Trophoblast cell (in vitro differentiated cells and primary cell): ENCODE data around the gene CDC27.

Experiments used
- DNase-seq, 2 donors: peaks; one replicate each; pipeline ENCODE4 v3.0.0-alpha.2; 2016
- H2AFZ ChIP-seq: 2 replicates; pipeline ENCODE4 v1.6.1; 2013; ENCODE audit warnings: low read length, moderate library complexity, mild to moderate bottlenecking; ENCODE audit not compliant: insufficient read depth, poor library complexity
- H2AK5ac ChIP-seq: 2 replicates; pipeline ENCODE4 v1.6.1; 2013; ENCODE audit warnings: mild to moderate bottlenecking, low read length
- H2BK120ac ChIP-seq: 2 replicates; pipeline ENCODE4 v1.6.1; 2013; ENCODE audit warnings: low read length, mild to moderate bottlenecking, moderate library complexity; ENCODE audit not compliant: insufficient read depth, poor library complexity
- H2BK12ac ChIP-seq: 2 replicates; pipeline ENCODE4 v1.6.1; 2013; ENCODE audit warnings: mild to moderate bottlenecking, low read length, moderate library complexity
- H2BK5ac ChIP-seq: 2 replicates; pipeline ENCODE4 v1.6.1; 2013; ENCODE audit warnings: low read length, low read depth, moderate library complexity, mild to moderate bottlenecking; ENCODE audit not compliant: poor library complexity
- H3K14ac ChIP-seq: 2 replicates; pipeline ENCODE4 v1.6.1; 2013; ENCODE audit warnings: mild to moderate bottlenecking, low read length
- H3K18ac ChIP-seq: 2 replicates; pipeline ENCODE4 v1.6.1; 2013; ENCODE audit warnings: mild to moderate bottlenecking, low read length
- H3K23ac ChIP-seq: 2 replicates; pipeline ENCODE4 v1.6.1; 2013; ENCODE audit warnings: low read length
- H3K27ac ChIP-seq: 2 replicates; pipeline ENCODE4 v1.5.1; 2013; ENCODE audit warnings: low read depth, mild to moderate bottlenecking, inconsistent platforms, low read length, moderate library complexity
- H3K27me3 ChIP-seq: 2 replicates; pipeline ENCODE4 v1.6.1; 2013; ENCODE audit warnings: inconsistent platforms, mild to moderate bottlenecking, low read length, moderate library complexity; ENCODE audit not compliant: insufficient read depth
- H3K36me3 ChIP-seq, 2 experiments: 1 replicate in 1 of 2; 2 replicates in 1 of 2; pipeline ENCODE4 v1.6.1; 2013; ENCODE audit warnings: low read length in 2 of 2, mild to moderate bottlenecking in 2 of 2, moderate library complexity in 1 of 2; ENCODE audit not compliant: insufficient read depth in 2 of 2, control insufficient read depth in 1 of 2
- H3K4ac ChIP-seq: 2 replicates; pipeline ENCODE4 v1.6.1; 2013; ENCODE audit warnings: low read depth, mild to moderate bottlenecking, low read length, moderate library complexity
- H3K4me1 ChIP-seq, 2 experiments: 1 replicate in 1 of 2; 2 replicates in 1 of 2; pipeline ENCODE4 v1.6.1; 2013; ENCODE audit warnings: low read length in 2 of 2, mild to moderate bottlenecking in 2 of 2, moderate library complexity in 1 of 2; ENCODE audit not compliant: insufficient read depth in 2 of 2, control insufficient read depth in 1 of 2
- H3K4me2 ChIP-seq: 2 replicates; pipeline ENCODE4 v1.6.1; 2013; ENCODE audit warnings: inconsistent platforms, mild to moderate bottlenecking, low read length, moderate library complexity
- H3K4me3 ChIP-seq: 2 replicates; pipeline ENCODE4 v1.5.1; 2013; ENCODE audit warnings: mild to moderate bottlenecking, low read depth, low read length, inconsistent platforms
- H3K79me1 ChIP-seq: one replicate; pipeline ENCODE4 v1.6.1; 2013; ENCODE audit warnings: low read length
- H3K79me2 ChIP-seq: 2 replicates; pipeline ENCODE4 v1.6.1; 2013; ENCODE audit warnings: low read length, mild to moderate bottlenecking; ENCODE audit not compliant: control insufficient read depth, insufficient read depth, poor library complexity
- H3K9ac ChIP-seq: 2 replicates; pipeline ENCODE4 v1.6.1; 2013; ENCODE audit warnings: mild to moderate bottlenecking, low read length
- H3K9me3 ChIP-seq: 2 replicates; pipeline ENCODE4 v1.6.1; 2013; ENCODE audit warnings: low read depth, mild to moderate bottlenecking, control low read depth, inconsistent platforms, low read length; ENCODE audit not compliant: insufficient read depth
- H4K12ac ChIP-seq: 2 replicates; pipeline ENCODE4 v1.6.1; 2013; ENCODE audit warnings: low read depth, mild to moderate bottlenecking, low read length, moderate library complexity
- H4K8ac ChIP-seq: 2 replicates; pipeline ENCODE4 v1.6.1; 2013; ENCODE audit warnings: low read depth, mild to moderate bottlenecking, low read length, moderate library complexity
- H4K91ac ChIP-seq: one replicate; pipeline ENCODE4 v1.6.1; 2013; ENCODE audit warnings: low read depth, mild to moderate bottlenecking, low read length, moderate library complexity
- WGBS: extraction: QIAGEN DNeasy Blood & Tissue Kit; methylation state at CpG from one replicate; pipeline ENCODE4 v1.1.7; 2013; ENCODE audit warnings: missing lambda C conversion rate; ENCODE audit not compliant: insufficient read length, insufficient coverage; ENCODE audit errors: extremely low coverage; 5-methylcytosine and 5-hydroxymethylcytosine counted together

Gene CDC27

GRCh38 chr17:47192554-47192953, 3.5 kb upstream of the CDC27 start:
- Histone ChIP-seq H3K27me3 (no peaks in the 10 kb centered on the region), H2AFZ (no peak overlapping the region), H3K14ac (no peak overlapping the region), H3K4ac (no peak overlapping the region), H3K9me3 (no peaks in the 10 kb centered on the region), H3K36me3 (no peaks in the 10 kb centered on the region), H4K91ac (no peak overlapping the region), H2AK5ac (no peak overlapping the region), H4K12ac (no peak overlapping the region), H2BK5ac (no peak overlapping the region), H3K79me2 (peaks cover 8% of the 10 kb centered on the region), H3K4me2 (no peak overlapping the region), H3K9ac (no peak overlapping the region), H3K4me3 (no peak overlapping the region), H2BK120ac (no peak overlapping the region), H3K79me1 (peaks cover 6% of the 10 kb centered on the region), H3K27ac (no peak overlapping the region), H2BK12ac (no peak overlapping the region), H3K23ac (no peak overlapping the region), H3K4me1 (no peaks in the 10 kb centered on the region), H4K8ac (no peak overlapping the region), H3K18ac (no peak overlapping the region)
- WGBS = no CpG with 5 or more reads among the region's 6 CpGs
- no peak for DNase-seq

- Histone ChIP-seq H3K79me1 (peaks cover 6% of the 10 kb centered on the region), H3K4me3 (no peak overlapping the region), H4K8ac (no peak overlapping the region), H3K9ac (no peak overlapping the region), H3K23ac (no peak overlapping the region), H3K36me3 (no peaks in the 10 kb centered on the region), H3K79me2 (peaks cover 9% of the 10 kb centered on the region), H3K27ac (no peak overlapping the region), H3K4ac (no peak overlapping the region), H2AK5ac (no peak overlapping the region), H2BK12ac (no peak overlapping the region), H4K91ac (no peak overlapping the region), H2BK5ac (no peak overlapping the region), H3K18ac (no peak overlapping the region), H2AFZ (no peak overlapping the region), H3K4me2 (no peak overlapping the region), H3K27me3 (no peaks in the 10 kb centered on the region), H3K14ac (no peak overlapping the region), H3K4me1 (no peaks in the 10 kb centered on the region), H4K12ac (no peak overlapping the region), H3K9me3 (no peaks in the 10 kb centered on the region), H2BK120ac (no peak overlapping the region)
- no CpG with 5 or more reads among the region's 1 CpG for WGBS
- DNase-seq = no peak
Observed at GRCh38 chr17:47190770-47191169, 1.7 kb upstream of the CDC27 start.

- Histone ChIP-seq H3K9ac (no peak overlapping the region), H3K36me3 (no peaks in the 10 kb centered on the region), H3K4me1 (no peaks in the 10 kb centered on the region), H2BK120ac (no peak overlapping the region), H3K9me3 (no peaks in the 10 kb centered on the region), H3K4me3 (no peak overlapping the region), H4K12ac (no peak overlapping the region), H3K23ac (no peak overlapping the region), H2AFZ (no peak overlapping the region), H3K14ac (no peak overlapping the region), H4K8ac (no peak overlapping the region), H3K79me1 (peaks cover 6% of the 10 kb centered on the region), H2AK5ac (no peak overlapping the region), H3K27me3 (no peaks in the 10 kb centered on the region), H3K27ac (no peak overlapping the region), H4K91ac (no peak overlapping the region), H2BK5ac (no peak overlapping the region), H3K18ac (no peak overlapping the region), H2BK12ac (no peak overlapping the region), H3K79me2 (peaks cover 10% of the 10 kb centered on the region), H3K4me2 (no peak overlapping the region), H3K4ac (no peak overlapping the region)
- no CpG with 5 or more reads among the region's 4 CpGs for WGBS
- no peak for DNase-seq
Observed at GRCh38 chr17:47190243-47190642, 1.1 kb upstream of the CDC27 start.

GRCh38 chr17:47189732-47190237, 690 bp upstream of the CDC27 start:
- Histone ChIP-seq H3K4ac (no peak overlapping the region), H3K27me3 (no peaks in the 10 kb centered on the region), H4K12ac (no peak overlapping the region), H3K23ac (no peak overlapping the region), H3K27ac (no peak overlapping the region), H3K4me1 (no peaks in the 10 kb centered on the region), H2AFZ (no peak overlapping the region), H3K14ac (no peak overlapping the region), H3K79me1 (peaks cover 6% of the 10 kb centered on the region), H3K9ac (no peak overlapping the region), H2AK5ac (no peak overlapping the region), H3K4me3 (no peak overlapping the region), H3K79me2 (peaks cover 10% of the 10 kb centered on the region), H4K91ac (no peak overlapping the region), H3K4me2 (peak overlapping the region; percentile 71), H2BK12ac (no peak overlapping the region), H3K9me3 (no peaks in the 10 kb centered on the region), H2BK120ac (no peak overlapping the region), H3K36me3 (no peaks in the 10 kb centered on the region), H2BK5ac (no peak overlapping the region), H3K18ac (no peak overlapping the region), H4K8ac (no peak overlapping the region)
- DNase-seq = no peak
- no CpG with 5 or more reads among the region's 5 CpGs for WGBS
